Sigmoid colon (tissue), 4 donors: ENCODE results near the gene FSTL5.

Source experiments
- CTCF ChIP-seq, 4 experiments: fragments of 450-650 bp in 3 of 4; fragments of 200-600 bp in 1 of 4; IDR thresholded peaks; one replicate each; pipeline ENCODE4 v1.5.1; 2016 to 2019; ENCODE audit warnings: antibody characterized with exemption in 4 of 4, mild to moderate bottlenecking in 3 of 4, moderate library complexity in 2 of 4
- POLR2A ChIP-seq, 2 donors: fragments of 450-650 bp; IDR thresholded peaks; one replicate each; pipeline ENCODE4 v1.6.1; 2016; ENCODE audit warnings: antibody characterized with exemption in 2 of 2, mild to moderate bottlenecking in 2 of 2, moderate library complexity in 2 of 2
- POLR2AphosphoS5 ChIP-seq, 4 donors: sonication (generic); formaldehyde crosslinking; IDR thresholded peaks; one replicate each; pipeline ENCODE4 v1.6.1; 2017; ENCODE audit warnings: antibody characterized with exemption in 4 of 4

GRCh38 chr4:162131256-162131655, 32.5 kb downstream of the FSTL5 start:
- TF ChIP-seq CTCF (IDR thresholded peaks at IDR 0.05) (no peak), POLR2AphosphoS5 (IDR thresholded peaks at IDR 0.05) (no peak), POLR2A (IDR thresholded peaks at IDR 0.05) (no peak)
